A673 (cell line): ENCODE data around the gene KLRF2.

Experiments
- EZH2 ChIP-seq: fragments of 200-600 bp; sonication (generic); IDR thresholded peaks from 2 replicates; pipeline ENCODE4 v1.6.1; 2017; ENCODE audit warnings: borderline replicate concordance, low read depth, mild to moderate bottlenecking, mixed read lengths, antibody characterized with exemption, low read length; ENCODE audit not compliant: poor library complexity, severe bottlenecking
- TF ChIP-seq, protein P1 (sequence below): fragments of 300-800, 200-600 bp; sonication (generic); conservative IDR thresholded peaks from 2 replicates; pipeline ENCODE4 v1.5.1; 2017; ENCODE audit warnings: low read depth, mild to moderate bottlenecking, antibody characterized with exemption, low read length, moderate library complexity, mixed read lengths

DNA sequence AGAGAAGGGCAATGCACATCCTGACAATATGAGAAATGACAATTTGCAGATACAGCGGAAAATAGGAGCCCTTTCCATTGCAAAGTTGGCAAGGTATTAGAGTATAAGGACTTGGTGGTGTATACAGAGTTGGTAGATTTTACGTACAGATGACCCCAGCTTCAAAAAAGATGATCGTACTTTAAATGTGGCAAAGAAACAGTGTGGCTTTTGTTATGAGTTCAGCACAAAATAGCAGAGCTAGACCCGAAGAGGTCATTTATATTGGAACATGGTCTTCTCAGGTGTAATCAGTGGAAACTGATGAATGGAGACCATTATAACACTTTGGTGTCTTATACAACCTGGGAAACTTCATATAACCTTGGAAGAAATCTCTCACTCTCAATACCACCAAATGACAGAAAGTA is 14.4 kb upstream of the KLRF2 start:
- TF ChIP-seq, protein P1, sequence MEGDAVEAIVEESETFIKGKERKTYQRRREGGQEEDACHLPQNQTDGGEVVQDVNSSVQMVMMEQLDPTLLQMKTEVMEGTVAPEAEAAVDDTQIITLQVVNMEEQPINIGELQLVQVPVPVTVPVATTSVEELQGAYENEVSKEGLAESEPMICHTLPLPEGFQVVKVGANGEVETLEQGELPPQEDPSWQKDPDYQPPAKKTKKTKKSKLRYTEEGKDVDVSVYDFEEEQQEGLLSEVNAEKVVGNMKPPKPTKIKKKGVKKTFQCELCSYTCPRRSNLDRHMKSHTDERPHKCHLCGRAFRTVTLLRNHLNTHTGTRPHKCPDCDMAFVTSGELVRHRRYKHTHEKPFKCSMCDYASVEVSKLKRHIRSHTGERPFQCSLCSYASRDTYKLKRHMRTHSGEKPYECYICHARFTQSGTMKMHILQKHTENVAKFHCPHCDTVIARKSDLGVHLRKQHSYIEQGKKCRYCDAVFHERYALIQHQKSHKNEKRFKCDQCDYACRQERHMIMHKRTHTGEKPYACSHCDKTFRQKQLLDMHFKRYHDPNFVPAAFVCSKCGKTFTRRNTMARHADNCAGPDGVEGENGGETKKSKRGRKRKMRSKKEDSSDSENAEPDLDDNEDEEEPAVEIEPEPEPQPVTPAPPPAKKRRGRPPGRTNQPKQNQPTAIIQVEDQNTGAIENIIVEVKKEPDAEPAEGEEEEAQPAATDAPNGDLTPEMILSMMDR = no peak
- no peak for TF ChIP-seq EZH2
